ENCODE results near the gene JCAD.

GRCh38 chr10:29976134-29976533 is 83.3 kb downstream of the JCAD start:
- TF ChIP-seq CTCF (IDR thresholded peaks at IDR 0.05 in 2 of 3, conservative IDR thresholded peaks at IDR 0.05 in 1 of 3; ENCODE audit: control insufficient read depth in 2 of 3, extremely low read depth in 1 of 3, insufficient read depth in 1 of 3, low read depth in 3 of 3, low read length in 3 of 3) (no peak), RAD21 (IDR thresholded peaks at IDR 0.05; ENCODE audit: insufficient read depth, low read depth, low read length) (no peak), PAX8 (IDR thresholded peaks at IDR 0.05) (no peak), NBN (IDR thresholded peaks at IDR 0.05) (no peak), RFX5 (IDR thresholded peaks at IDR 0.05; ENCODE audit: low read depth, low read length) (no peak), ZNF592 (IDR thresholded peaks at IDR 0.05) (no peak), MYC (IDR thresholded peaks at IDR 0.05; ENCODE audit: insufficient read depth, insufficient read length, insufficient replicate concordance, low read length, severe bottlenecking) (no peak), CHD1 (IDR thresholded peaks at IDR 0.05; ENCODE audit: low read depth, low read length) (no peak)

Data from GM12878 (cell line).